NCI-H510A treated with DMSO at 0.1 percent for 48 hours (cell line): ENCODE results near the gene PDE5A.
"Not testable (repeated sequence)": the region's sequence is repeated elsewhere in the genome, so short reads cannot be mapped to it uniquely, and the experiment has no call there.

Experiments
- DNase-seq: peaks from one replicate; lab custom pipeline; 2025; lab: John Stamatoyannopoulos, UW

Gene PDE5A

GRCh38 chr4:119470021-119470736 lies 158.4 kb downstream of the PDE5A start:
- DNase-seq = not testable (repeated sequence)

- DNase-seq = not testable (repeated sequence)
These were observed 159.6 kb downstream of the PDE5A start for GRCh38 chr4:119469039-119469438.

- DNase-seq = not testable (repeated sequence)
These were observed 165.9 kb downstream of the PDE5A start for GRCh38 chr4:119462733-119463132.

GRCh38 chr4:119455734-119456133 lies 172.9 kb downstream of the PDE5A start:
- DNase-seq = not testable (repeated sequence)

GRCh38 chr4:119454491-119455270 lies 173.9 kb downstream of the PDE5A start:
- DNase-seq = peak; percentile 48

GRCh38 chr4:119454151-119454490 lies 174.5 kb downstream of the PDE5A start:
- DNase-seq = not testable (repeated sequence)

GRCh38 chr4:119453286-119453685 lies 175.3 kb downstream of the PDE5A start:
- DNase-seq = not testable (repeated sequence)

- DNase-seq = not testable (repeated sequence)
These were observed 178.8 kb downstream of the PDE5A start for GRCh38 chr4:119449851-119450250.
